ES-I3 (cell line): ENCODE measurements around the gene QPCTL.

Experiments used
- H3K36me3 ChIP-seq: 2 replicates; pipeline ENCODE4 v1.6.1; 2013; ENCODE audit warnings: mild to moderate bottlenecking, low read length, control low read depth, moderate library complexity; ENCODE audit not compliant: insufficient read depth
- H3K4me1 ChIP-seq: 2 replicates; pipeline ENCODE4 v1.6.1; 2013; ENCODE audit warnings: mild to moderate bottlenecking, control low read depth, low read length; ENCODE audit not compliant: insufficient read depth
- H3K9ac ChIP-seq: 2 replicates; pipeline ENCODE4 v1.6.1; 2013; ENCODE audit warnings: low read depth, mild to moderate bottlenecking, low read length, moderate library complexity
- H3K9me3 ChIP-seq: 2 replicates; pipeline ENCODE4 v1.6.1; 2013; ENCODE audit warnings: mild to moderate bottlenecking, low read length, moderate library complexity; ENCODE audit not compliant: control insufficient read depth, insufficient read depth

QPCTL gene

GRCh38 chr19:45691516-45692186, 815 bp upstream of the QPCTL start, which contains the start of gene SNRPD2:
Gene SNRPD2 (minus strand): TSS chr19:45691953. CDS start chr19:45691888, 65 bp downstream.
- H3K9me3 ChIP-seq, result no peaks in the 10 kb centered on the region
- peaks cover 23% of the 10 kb centered on the region for H3K36me3 ChIP-seq
- H3K9ac ChIP-seq, result peak within 1 kb of the TSS; percentile 74
- no peaks in the 10 kb centered on the region for H3K4me1 ChIP-seq

GRCh38 chr19:45693106-45693788, 781 bp downstream of the QPCTL start:
- no peaks in the 10 kb centered on the region for H3K9me3 ChIP-seq
- H3K9ac ChIP-seq, result peak overlapping the region; percentile 74
- H3K4me1 ChIP-seq, result no peaks in the 10 kb centered on the region
- H3K36me3 ChIP-seq, result peaks cover 16% of the 10 kb centered on the region

GRCh38 chr19:45701676-45702075, 9.2 kb downstream of the QPCTL start:
- H3K9ac ChIP-seq, result no peak overlapping the region
- peaks cover 6% of the 10 kb centered on the region; the same call in 1 of the 2 replicates for H3K36me3 ChIP-seq
- no peaks in the 10 kb centered on the region for H3K4me1 ChIP-seq
- no peaks in the 10 kb centered on the region for H3K9me3 ChIP-seq

GRCh38 chr19:45705115-45705514, 12.6 kb downstream of the QPCTL start:
- H3K9me3 ChIP-seq, result no peaks in the 10 kb centered on the region
- peaks cover 6% of the 10 kb centered on the region; the same call in 1 of the 2 replicates for H3K36me3 ChIP-seq
- H3K9ac ChIP-seq, result no peak overlapping the region
- H3K4me1 ChIP-seq, result no peaks in the 10 kb centered on the region

GRCh38 chr19:45705710-45706415, 13.4 kb downstream of the QPCTL start:
- Histone ChIP-seq H3K9me3 (no peaks in the 10 kb centered on the region), H3K9ac (no peak overlapping the region), H3K4me1 (no peaks in the 10 kb centered on the region), H3K36me3 (peaks cover 6% of the 10 kb centered on the region; the same call in 1 of the 2 replicates)

GRCh38 chr19:45710356-45711130, 18.1 kb downstream of the QPCTL start:
- Histone ChIP-seq H3K9ac (no peak overlapping the region), H3K4me1 (0 out of 2 replicates have a peak, but pooled peaks cover 4% of the 10 kb centered on the region), H3K36me3 (no peaks in the 10 kb centered on the region), H3K9me3 (no peaks in the 10 kb centered on the region)

GRCh38 chr19:45711851-45712698, 19.6 kb downstream of the QPCTL start:
- H3K9me3 ChIP-seq, result no peaks in the 10 kb centered on the region
- H3K9ac ChIP-seq, result no peak overlapping the region
- no peaks in the 10 kb centered on the region for H3K36me3 ChIP-seq
- peaks cover 9% of the 10 kb centered on the region; the same call in 1 of the 2 replicates for H3K4me1 ChIP-seq

GRCh38 chr19:45712699-45713067, 20.2 kb downstream of the QPCTL start:
- no peaks in the 10 kb centered on the region for H3K9me3 ChIP-seq
- H3K9ac ChIP-seq, result no peak overlapping the region
- H3K4me1 ChIP-seq, result peaks cover 9% of the 10 kb centered on the region; the same call in 1 of the 2 replicates
- H3K36me3 ChIP-seq, result no peaks in the 10 kb centered on the region

- H3K9ac ChIP-seq, result no peak overlapping the region
- peaks cover 11% of the 10 kb centered on the region; the same call in 1 of the 2 replicates for H3K4me1 ChIP-seq
- H3K9me3 ChIP-seq, result no peaks in the 10 kb centered on the region
- H3K36me3 ChIP-seq, result no peaks in the 10 kb centered on the region
Observed at GRCh38 chr19:45713141-45713540, 20.7 kb downstream of the QPCTL start.

GRCh38 chr19:45715139-45715538, 22.7 kb downstream of the QPCTL start:
- no peaks in the 10 kb centered on the region for H3K9me3 ChIP-seq
- peaks cover 3% of the 10 kb centered on the region; the same call in 1 of the 2 replicates for H3K36me3 ChIP-seq
- peaks cover 16% of the 10 kb centered on the region; the same call in 1 of the 2 replicates for H3K4me1 ChIP-seq
- H3K9ac ChIP-seq, result no peak overlapping the region

- peak overlapping the region; percentile 92 for H3K9ac ChIP-seq
- H3K9me3 ChIP-seq, result no peaks in the 10 kb centered on the region
- peaks cover 16% of the 10 kb centered on the region; the same call in 1 of the 2 replicates for H3K4me1 ChIP-seq
- peaks cover 3% of the 10 kb centered on the region; the same call in 1 of the 2 replicates for H3K36me3 ChIP-seq
Observed at GRCh38 chr19:45716359-45717130, 24.1 kb downstream of the QPCTL start.

- no peaks in the 10 kb centered on the region for H3K9me3 ChIP-seq
- peaks cover 16% of the 10 kb centered on the region; the same call in 1 of the 2 replicates for H3K4me1 ChIP-seq
- peak overlapping the region; percentile 92 for H3K9ac ChIP-seq
- peaks cover 3% of the 10 kb centered on the region; the same call in 1 of the 2 replicates for H3K36me3 ChIP-seq
Observed at GRCh38 chr19:45717131-45717982, 24.9 kb downstream of the QPCTL start.
